ENCODE results near the gene SFT2D3. TPM values are rescaled to one million over a fixed set of nuclear protein-coding genes. Genes with fewer than 3 reads are reported as not detected.

The SFT2D3 gene
- total RNA-seq, 2 experiments from 2014 or later = 2.8 to 3.1 TPM

- no peaks in the 10 kb centered on the region for H3K27me3 Mint-ChIP-seq
- ChIA-PET POLR2A (no interaction called here), CTCF (no interaction called here)
These were observed 10.6 kb upstream of the SFT2D3 start for GRCh38 chr2:127690696-127691095.

GRCh38 chr2:127694986-127695385 is 6.3 kb upstream of the SFT2D3 start:
- Mint-ChIP-seq H3K4me3 (no peak overlapping the region), H3K27ac (no peak overlapping the region), H3K4me1 (no peaks in the 10 kb centered on the region), H3K36me3 (ENCODE audit: low read depth) (no peaks in the 10 kb centered on the region), H3K27me3 (no peaks in the 10 kb centered on the region), H3K9me3 (ENCODE audit: low read depth) (peaks cover 12% of the 10 kb centered on the region)
- intact Hi-C loops (cut with DNase I, micrococcal nuclease) = no loop called here
- CTCF ChIA-PET = interaction anchor here (1.4 kb wide), 1 partner anchor 9 kb away, joined by 4 read pairs; no protein-coding TSS in a partner anchor
- DNase-seq = no peak
- ATAC-seq = no peak
- POLR2A ChIA-PET = no interaction called here

More at GRCh38 chr2:127690696-127691095, 10.6 kb upstream of the SFT2D3 start:
- Mint-ChIP-seq H3K27ac (no peak overlapping the region), H3K9me3 (ENCODE audit: low read depth) (peaks cover 12% of the 10 kb centered on the region), H3K4me3 (no peak overlapping the region), H3K4me1 (no peaks in the 10 kb centered on the region), H3K36me3 (ENCODE audit: low read depth) (no peaks in the 10 kb centered on the region)
- intact Hi-C loops (cut with DNase I, micrococcal nuclease) = no loop called here
- no peak for ATAC-seq
- DNase-seq = no peak

GRCh38 chr2:127695491-127696472 is 5.5 kb upstream of the SFT2D3 start:
- Mint-ChIP-seq H3K9me3 (ENCODE audit: low read depth) (peaks cover 12% of the 10 kb centered on the region), H3K4me3 (no peak overlapping the region), H3K4me1 (peaks cover 6% of the 10 kb centered on the region), H3K36me3 (ENCODE audit: low read depth) (no peaks in the 10 kb centered on the region), H3K27me3 (no peaks in the 10 kb centered on the region), H3K27ac (no peak overlapping the region)
- peak; percentile 54 for DNase-seq
- intact Hi-C loops (cut with DNase I, micrococcal nuclease) = no loop called here
- POLR2A ChIA-PET = no interaction called here
- peak; percentile 63 for ATAC-seq
- CTCF ChIA-PET = interaction anchor here (0.6 kb wide), 1 partner anchor 116 kb away, joined by 4 read pairs; no protein-coding TSS in a partner anchor

GRCh38 chr2:127697482-127698180 is 3.7 kb upstream of the SFT2D3 start:
- H3K27me3 Mint-ChIP-seq = no peaks in the 10 kb centered on the region
- peaks cover 11% of the 10 kb centered on the region for H3K4me1 Mint-ChIP-seq
- POLR2A ChIA-PET = no interaction called here
- H3K36me3 Mint-ChIP-seq (ENCODE audit: low read depth) = peaks cover 5% of the 10 kb centered on the region
- DNase-seq = no peak
- no peak overlapping the region for H3K4me3 Mint-ChIP-seq
- ATAC-seq = no peak
- no peaks in the 10 kb centered on the region for H3K9me3 Mint-ChIP-seq (ENCODE audit: low read depth)
- intact Hi-C loops (cut with DNase I, micrococcal nuclease) = no loop called here
- H3K27ac Mint-ChIP-seq = no peak overlapping the region
- CTCF ChIA-PET = interaction anchor here (0.7 kb wide), 2 partner anchors 47 to 113 kb away, joined by 3 read pairs; no protein-coding TSS in a partner anchor

GRCh38 chr2:127698553-127699355 is 2.5 kb upstream of the SFT2D3 start:
- ChIA-PET CTCF (interaction anchor here (0.7 kb wide), 1 partner anchor 48 kb away, joined by 3 read pairs; no protein-coding TSS in a partner anchor), POLR2A (no interaction called here)
- Mint-ChIP-seq H3K36me3 (ENCODE audit: low read depth) (peaks cover 13% of the 10 kb centered on the region), H3K27ac (no peak overlapping the region), H3K4me1 (peaks cover 19% of the 10 kb centered on the region), H3K4me3 (no peak overlapping the region), H3K27me3 (no peaks in the 10 kb centered on the region), H3K9me3 (ENCODE audit: low read depth) (no peaks in the 10 kb centered on the region)
- no peak for ATAC-seq
- DNase-seq = no peak
- intact Hi-C loops (cut with DNase I, micrococcal nuclease) = no loop called here

- Mint-ChIP-seq H3K4me3 (peak overlapping the region; percentile 88), H3K27me3 (no peaks in the 10 kb centered on the region), H3K36me3 (ENCODE audit: low read depth) (peaks cover 27% of the 10 kb centered on the region), H3K4me1 (peaks cover 34% of the 10 kb centered on the region), H3K27ac (peak overlapping the region; percentile 95), H3K9me3 (ENCODE audit: low read depth) (no peaks in the 10 kb centered on the region)
- DNase-seq (peak; percentile 47), ATAC-seq (peak; percentile 5)
- ChIA-PET CTCF (interaction anchor here (1.6 to 1.8 kb wide), 2 partner anchors 109 to 111 kb away, joined by 4 to 5 read pairs; no protein-coding TSS in a partner anchor), POLR2A (no interaction called here)
- intact Hi-C loops (cut with DNase I, micrococcal nuclease) = loop anchor here (1.0 to 5.0 kb wide), 9 partner anchors 53 to 392 kb away; partner anchors contain the start of genes GPR17 (in 1 of the 2), MAP3K2 (in 1 of the 2), UGGT1 (in 1 of the 2) and WDR33 (in 1 of the 2)
These were observed 637 bp upstream of the SFT2D3 start for GRCh38 chr2:127700527-127701192.

GRCh38 chr2:127701651-127702394 is 526 bp downstream of the SFT2D3 start:
- H3K27ac Mint-ChIP-seq = peak overlapping the region; percentile 90
- DNase-seq (peak; percentile 90), ATAC-seq (peak; percentile 81)
- intact Hi-C loops (cut with DNase I, micrococcal nuclease) = loop anchor here (1.0 to 5.0 kb wide), 13 partner anchors 55 to 390 kb away; partner anchors contain the start of genes IWS1 (in 2 of the 2), UGGT1 (in 2 of the 2), WDR33 (in 2 of the 2) and GPR17 (in 1 of the 2)
- peaks cover 38% of the 10 kb centered on the region for H3K4me1 Mint-ChIP-seq
- no peaks in the 10 kb centered on the region for H3K27me3 Mint-ChIP-seq
- no peaks in the 10 kb centered on the region for H3K9me3 Mint-ChIP-seq (ENCODE audit: low read depth)
- ChIA-PET CTCF (interaction anchor here (0.9 to 1.6 kb wide), 5 partner anchors 52 to 505 kb away, joined by 3 to 4 read pairs (median 4); partner anchors contain the start of gene WDR33), POLR2A (interaction anchor here (1.5 kb wide), 1 partner anchor 156 kb away, joined by 4 read pairs; no protein-coding TSS in a partner anchor)
- H3K36me3 Mint-ChIP-seq (ENCODE audit: low read depth) = peaks cover 33% of the 10 kb centered on the region
- peak overlapping the region; percentile 88 for H3K4me3 Mint-ChIP-seq

- POLR2A ChIA-PET = interaction anchor here (0.7 to 1.5 kb wide), 2 partner anchors 53 to 155 kb away, joined by 3 to 4 read pairs; no protein-coding TSS in a partner anchor
- DNase-seq (no peak), ATAC-seq (no peak)
- intact Hi-C loops (cut with DNase I, micrococcal nuclease) = loop anchor here (1.0 to 5.0 kb wide), 7 partner anchors 55 to 390 kb away; partner anchors contain the start of genes IWS1 (in 2 of the 2), UGGT1 (in 2 of the 2), GPR17 (in 1 of the 2) and MAP3K2 (in 1 of the 2)
- peaks cover 35% of the 10 kb centered on the region for H3K36me3 Mint-ChIP-seq (ENCODE audit: low read depth)
- CTCF ChIA-PET = interaction anchor here (0.9 to 1.6 kb wide), 4 partner anchors 53 to 505 kb away, joined by 3 to 4 read pairs (median 4); partner anchors contain the start of gene WDR33
- peak overlapping the region; percentile 90 for H3K27ac Mint-ChIP-seq
- H3K27me3 Mint-ChIP-seq = no peaks in the 10 kb centered on the region
- peaks cover 38% of the 10 kb centered on the region for H3K4me1 Mint-ChIP-seq
- no peaks in the 10 kb centered on the region for H3K9me3 Mint-ChIP-seq (ENCODE audit: low read depth)
- H3K4me3 Mint-ChIP-seq = peak overlapping the region; percentile 75
These were observed 1.2 kb downstream of the SFT2D3 start for GRCh38 chr2:127702395-127703009.

- no peaks in the 10 kb centered on the region for H3K9me3 Mint-ChIP-seq (ENCODE audit: low read depth)
- intact Hi-C loops (cut with DNase I, micrococcal nuclease) = loop anchor here (2.0 to 5.0 kb wide), 5 partner anchors 56 to 389 kb away; partner anchors contain the start of genes GPR17 (in 1 of the 2), MAP3K2 (in 1 of the 2), UGGT1 (in 1 of the 2) and WDR33 (in 1 of the 2)
- peaks cover 38% of the 10 kb centered on the region for H3K4me1 Mint-ChIP-seq
- H3K4me3 Mint-ChIP-seq = peak overlapping the region; percentile 75
- no peaks in the 10 kb centered on the region for H3K27me3 Mint-ChIP-seq
- H3K27ac Mint-ChIP-seq = no peak overlapping the region
- no peak for ATAC-seq
- H3K36me3 Mint-ChIP-seq (ENCODE audit: low read depth) = peaks cover 40% of the 10 kb centered on the region
- POLR2A ChIA-PET = interaction anchor here (0.6 to 0.7 kb wide), 2 partner anchors 52 to 159 kb away, joined by 3 to 4 read pairs; no protein-coding TSS in a partner anchor
- DNase-seq = no peak
- CTCF ChIA-PET = interaction anchor here (0.7 to 1.6 kb wide), 3 partner anchors 21 to 62 kb away, joined by 3 to 4 read pairs (median 3); no protein-coding TSS in a partner anchor
These were observed 2.0 kb downstream of the SFT2D3 start for GRCh38 chr2:127703282-127703681.

Measured in activated CD4-positive, alpha-beta T cell treated with anti-CD3 and anti-CD28 coated beads for 36 hours (primary cell).